GM23338 (cell line): ENCODE measurements around the gene ESRP2.

Experiments used
- CTCF ChIP-seq, 2 experiments: fragments of 200-600 bp in 1 of 2; sonication (generic) in 1 of 2; conservative IDR thresholded peaks; 2 replicates each; pipeline versions ENCODE4 v1.5.1 to v1.6.1; 2016 to 2017; ENCODE audit warnings: antibody characterized with exemption in 2 of 2, low read depth in 2 of 2, mild to moderate bottlenecking in 2 of 2, moderate library complexity in 1 of 2
- EZH2 ChIP-seq: fragments of 200-600 bp; sonication (generic); IDR thresholded peaks from one replicate; pipeline ENCODE4 v1.8.0; 2017; ENCODE audit warnings: antibody characterized with exemption, mild to moderate bottlenecking, low read depth; ENCODE audit not compliant: unreplicated experiment
- REST ChIP-seq: IDR thresholded peaks from one replicate; pipeline ENCODE4 v1.6.1; 2018; ENCODE audit warnings: antibody characterized with exemption; ENCODE audit not compliant: unreplicated experiment

GRCh38 chr16:68214726-68215125 lies 21.2 kb downstream of the ESRP2 start:
- no peak for TF ChIP-seq REST
- TF ChIP-seq CTCF (conservative IDR thresholded peaks at IDR 0.05; ENCODE audit: low read depth in 2 of 2) = no peak
- no peak for TF ChIP-seq EZH2
